GM13977 (cell line): ENCODE data around the gene NFKBIB.

Experiments used
- DNase-seq: peaks from one replicate; pipeline ENCODE4 v3.0.0; 2012; ENCODE audit warnings: low spot score
- in situ Hi-C: fragments of 300-500 bp; cut with MboI; formaldehyde crosslinking; loops from one replicate; pipeline ENCODE4 v1.12.0; 2022; ENCODE audit warnings: low sequenced_read_pairs, low pct_unique_long_range_greater_than_20kb, mixed read lengths, inconsistent platforms; ENCODE audit not compliant: unreplicated experiment
- TF ChIP-seq, protein P1 (sequence below): IDR thresholded peaks from 2 replicates; pipeline ENCODE4 v1.5.1; 2012; ENCODE audit warnings: mild to moderate bottlenecking, control low read depth; ENCODE audit not compliant: insufficient read depth; ENCODE audit errors: extremely low read depth, missing control alignments

Gene NFKBIB

DNA sequence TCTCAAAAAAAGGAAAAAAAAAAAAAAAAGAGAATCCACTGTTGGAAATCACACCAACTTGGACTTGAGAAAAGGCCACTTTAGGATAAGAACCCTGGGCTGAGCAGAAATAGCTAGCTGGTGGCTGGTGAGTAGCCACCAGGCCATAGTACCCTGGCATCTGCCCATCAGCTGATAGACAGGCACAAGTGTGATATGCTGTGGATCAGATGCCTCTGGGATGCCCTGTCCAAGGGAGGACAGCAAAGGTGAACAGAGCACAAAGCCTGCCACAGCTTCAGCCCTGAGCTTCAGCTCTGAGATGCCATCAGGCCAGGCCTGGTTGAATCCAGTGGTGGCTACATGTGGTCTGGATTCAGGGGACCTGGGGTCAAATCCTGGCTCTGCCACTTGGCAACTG, 9.1 kb upstream of the NFKBIB start:
- in situ Hi-C loops = no loop called here
- no peak for DNase-seq
- TF ChIP-seq, protein P1, sequence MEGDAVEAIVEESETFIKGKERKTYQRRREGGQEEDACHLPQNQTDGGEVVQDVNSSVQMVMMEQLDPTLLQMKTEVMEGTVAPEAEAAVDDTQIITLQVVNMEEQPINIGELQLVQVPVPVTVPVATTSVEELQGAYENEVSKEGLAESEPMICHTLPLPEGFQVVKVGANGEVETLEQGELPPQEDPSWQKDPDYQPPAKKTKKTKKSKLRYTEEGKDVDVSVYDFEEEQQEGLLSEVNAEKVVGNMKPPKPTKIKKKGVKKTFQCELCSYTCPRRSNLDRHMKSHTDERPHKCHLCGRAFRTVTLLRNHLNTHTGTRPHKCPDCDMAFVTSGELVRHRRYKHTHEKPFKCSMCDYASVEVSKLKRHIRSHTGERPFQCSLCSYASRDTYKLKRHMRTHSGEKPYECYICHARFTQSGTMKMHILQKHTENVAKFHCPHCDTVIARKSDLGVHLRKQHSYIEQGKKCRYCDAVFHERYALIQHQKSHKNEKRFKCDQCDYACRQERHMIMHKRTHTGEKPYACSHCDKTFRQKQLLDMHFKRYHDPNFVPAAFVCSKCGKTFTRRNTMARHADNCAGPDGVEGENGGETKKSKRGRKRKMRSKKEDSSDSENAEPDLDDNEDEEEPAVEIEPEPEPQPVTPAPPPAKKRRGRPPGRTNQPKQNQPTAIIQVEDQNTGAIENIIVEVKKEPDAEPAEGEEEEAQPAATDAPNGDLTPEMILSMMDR = no peak

DNA sequence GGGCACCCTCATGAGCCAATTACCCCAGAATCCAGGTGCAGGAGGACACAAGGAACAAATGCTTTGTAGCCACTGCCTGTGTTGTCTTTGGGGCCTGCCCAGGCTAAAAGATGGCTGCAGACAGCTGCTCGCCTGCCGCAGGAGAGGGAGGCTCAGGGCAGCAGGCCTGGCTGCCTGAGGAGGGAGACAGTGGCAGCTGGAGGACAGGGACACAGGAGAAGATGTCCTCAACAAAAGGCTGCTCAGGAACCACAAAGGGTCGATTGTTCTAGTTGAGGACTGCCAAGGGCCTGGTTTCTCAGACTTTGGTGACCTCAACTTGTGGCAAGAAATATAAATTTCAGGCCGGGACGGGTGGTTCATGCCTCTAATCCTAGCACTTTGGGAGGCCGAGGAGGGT, 8.0 kb upstream of the NFKBIB start:
- TF ChIP-seq, protein P1 = no peak
- in situ Hi-C loops = no loop called here
- DNase-seq = no peak

DNA sequence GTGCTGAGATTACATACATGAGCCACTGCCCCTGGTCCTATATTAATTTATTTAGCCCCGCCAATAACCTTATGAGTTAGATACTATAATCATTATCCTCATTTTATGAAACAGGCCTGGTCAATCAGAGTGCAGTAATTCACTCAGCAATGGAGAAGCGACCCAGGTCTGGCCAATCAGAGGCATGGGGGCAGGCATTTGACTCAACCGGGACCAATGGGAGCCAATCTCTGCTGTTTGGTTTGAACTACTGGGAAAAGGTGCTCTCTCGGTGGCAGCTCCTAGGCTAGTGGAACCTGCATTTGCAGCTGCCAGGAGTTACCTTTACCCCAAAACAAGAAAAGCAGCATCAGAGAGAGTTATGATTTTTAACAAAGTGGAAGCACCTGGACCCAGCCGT, 6.9 kb upstream of the NFKBIB start:
- in situ Hi-C loops = no loop called here
- no peak for DNase-seq
- TF ChIP-seq, protein P1 = no peak

DNA sequence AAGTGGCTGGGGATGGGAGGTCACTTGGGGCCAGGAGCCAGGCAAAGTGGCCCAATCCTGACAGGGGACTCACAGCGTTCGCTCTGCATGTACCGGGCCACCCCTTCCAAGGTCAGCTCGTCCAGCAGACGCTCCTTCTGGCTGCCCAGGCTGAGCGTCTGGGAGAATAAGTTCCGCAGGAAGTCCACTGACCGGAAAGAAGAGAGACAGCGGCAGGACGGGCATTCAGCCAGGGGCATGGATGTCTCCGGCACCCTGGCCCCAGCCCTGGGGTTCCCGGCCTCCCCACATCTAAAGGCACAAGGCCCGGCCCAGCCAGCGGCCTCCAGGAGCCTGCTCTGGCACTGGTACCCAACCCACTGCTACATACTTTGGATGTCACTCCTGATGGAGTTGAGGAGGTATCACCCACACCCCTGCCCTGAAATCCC, 6.4 kb upstream of the NFKBIB start:
- in situ Hi-C loops = no loop called here
- TF ChIP-seq, protein P1 = no peak
- DNase-seq = no peak

DNA sequence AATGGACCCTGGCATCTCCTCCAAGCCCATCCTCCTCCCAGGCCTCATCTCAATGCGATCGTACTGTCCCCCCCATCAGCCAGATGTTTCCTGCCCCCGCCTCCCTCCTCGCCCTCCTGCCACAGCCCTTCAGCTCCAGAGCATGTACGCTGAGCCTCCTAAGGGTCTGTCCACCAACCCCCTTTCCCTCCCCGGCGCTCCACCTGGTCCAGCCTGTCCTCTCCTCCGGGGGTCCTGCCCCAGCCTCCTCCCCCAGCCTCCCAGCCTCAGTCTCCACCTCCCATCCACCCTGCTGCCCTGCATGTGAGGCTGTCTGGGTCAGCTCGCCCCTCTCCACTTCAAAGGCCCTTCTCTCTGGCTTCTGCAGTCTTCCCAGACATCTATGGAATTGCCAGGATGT, 4.8 kb upstream of the NFKBIB start:
- in situ Hi-C loops = no loop called here
- DNase-seq = no peak
- TF ChIP-seq, protein P1 = no peak

DNA sequence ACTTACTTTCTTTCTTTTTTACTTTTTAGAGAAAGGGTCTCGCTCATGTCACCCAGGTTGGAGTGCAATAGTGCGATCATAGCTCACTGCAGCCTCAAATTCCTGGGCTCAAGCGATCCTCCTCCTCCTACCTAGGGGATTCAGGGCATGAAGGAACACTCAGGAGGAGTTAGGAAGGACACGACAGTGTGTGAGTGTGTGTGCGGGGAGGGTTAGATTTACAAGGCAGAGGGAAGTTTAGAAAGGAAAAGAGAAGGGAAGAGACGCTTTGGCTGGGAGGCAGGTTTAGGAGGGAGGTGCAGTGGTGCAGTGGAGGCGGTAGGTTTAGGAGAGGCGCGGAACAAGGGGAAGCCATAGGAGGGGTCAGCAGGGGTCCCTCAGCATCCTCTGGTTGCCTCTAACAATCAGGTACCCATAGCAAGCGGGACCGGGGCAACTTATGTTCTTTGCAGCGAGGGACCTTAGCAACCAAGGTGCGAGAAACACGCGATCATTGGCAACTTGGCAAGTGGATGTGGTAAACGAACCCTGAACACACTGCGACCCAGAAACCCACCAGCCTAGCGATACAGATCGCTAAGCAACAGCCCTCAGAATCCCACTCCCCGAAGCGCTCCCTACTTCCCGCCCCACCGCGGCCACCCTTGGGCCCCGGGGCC, 852 bp upstream of the NFKBIB start:
- no peak for DNase-seq
- TF ChIP-seq, protein P1 = no peak
- in situ Hi-C loops = no loop called here

DNA sequence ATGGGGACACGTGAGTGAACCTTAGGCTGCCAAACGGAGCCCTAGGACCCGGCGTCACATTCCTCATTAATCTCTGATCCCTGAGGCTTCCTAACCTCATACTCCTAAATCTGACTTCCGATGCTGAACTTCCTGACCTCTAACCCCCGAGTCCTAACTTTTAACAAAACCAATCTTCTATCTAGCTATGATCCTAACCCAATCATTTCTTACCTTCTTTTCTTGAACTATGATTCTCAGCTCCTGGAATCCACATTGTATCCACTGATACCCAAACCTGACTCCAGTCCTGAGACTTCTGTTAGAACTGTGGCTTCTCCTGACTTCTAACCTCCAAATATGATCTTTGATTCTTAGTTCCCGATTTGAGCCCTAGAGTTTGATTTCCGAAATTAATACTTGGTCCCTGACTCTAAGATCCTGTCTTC, 447 bp downstream of the NFKBIB start:
- TF ChIP-seq, protein P1 = no peak
- no peak for DNase-seq
- in situ Hi-C loops = loop anchor here (25.0 kb wide), 1 partner anchor 163 kb away; the partner anchor contains the start of gene CAPN12
